Endodermal cell (in vitro differentiated cells): Measurements from ENCODE around the gene MRPL44. TPM values are rescaled to one million over a fixed set of nuclear protein-coding genes. Genes with fewer than 3 reads are reported as not detected.
A peak's percentile ranks its signal among the peaks of the same experiment; 100 is the strongest.

Source experiments
- DNase-seq: peaks from one replicate; pipeline ENCODE4 v3.0.0-alpha.2; 2017
- H3K27ac ChIP-seq: 2 replicates; pipeline ENCODE4 v1.5.1; 2013; ENCODE audit warnings: mild to moderate bottlenecking, low read depth, low read length, moderate library complexity
- H3K27me3 ChIP-seq: 2 replicates; pipeline ENCODE4 v1.6.1; 2013; ENCODE audit warnings: mild to moderate bottlenecking, low read length, moderate library complexity; ENCODE audit not compliant: insufficient read depth, control insufficient read depth, poor library complexity, severe bottlenecking
- H3K36me3 ChIP-seq: 2 replicates; pipeline ENCODE4 v1.7.0; 2013; ENCODE audit warnings: mild to moderate bottlenecking, low read length, moderate library complexity; ENCODE audit not compliant: control insufficient read depth, insufficient read depth
- H3K4me1 ChIP-seq: one replicate; pipeline ENCODE4 v1.7.0; 2013; ENCODE audit warnings: low read length; ENCODE audit not compliant: control insufficient read depth, insufficient read depth
- H3K4me3 ChIP-seq: 2 replicates; pipeline ENCODE4 v1.5.1; 2013; ENCODE audit warnings: mild to moderate bottlenecking, low read length, moderate library complexity
- H3K9ac ChIP-seq: 2 replicates; pipeline ENCODE4 v1.6.1; 2013; ENCODE audit warnings: mild to moderate bottlenecking, low read length, moderate library complexity; ENCODE audit not compliant: poor library complexity, severe bottlenecking; ENCODE audit errors: extremely low read depth
- H3K9me3 ChIP-seq: 2 replicates; pipeline ENCODE4 v1.6.1; 2013; ENCODE audit warnings: mild to moderate bottlenecking, low read length, moderate library complexity; ENCODE audit not compliant: control insufficient read depth
- H3K27ac Mint-ChIP-seq: 2 replicates; pipeline ENCODE4 v1.8.0; 2020; ENCODE audit warnings: mixed read lengths
- H3K27me3 Mint-ChIP-seq: 2 replicates; pipeline ENCODE4 v1.8.0; 2021; ENCODE audit warnings: mild to moderate bottlenecking, mixed read lengths; ENCODE audit not compliant: insufficient read depth
- H3K36me3 Mint-ChIP-seq: 2 replicates; pipeline ENCODE4 v1.8.0; 2020; ENCODE audit warnings: low read depth, mixed read lengths
- H3K4me1 Mint-ChIP-seq: 2 replicates; pipeline ENCODE4 v1.8.0; 2020; ENCODE audit warnings: mixed read lengths
- H3K4me3 Mint-ChIP-seq: 2 replicates; pipeline ENCODE4 v1.8.0; 2020; ENCODE audit warnings: mild to moderate bottlenecking, moderate library complexity, mixed read lengths
- H3K9me3 Mint-ChIP-seq: 2 replicates; pipeline ENCODE4 v1.8.0; 2020; ENCODE audit warnings: mild to moderate bottlenecking, mixed read lengths
- WGBS, 2 experiments: methylation state at CpG; one replicate each; pipeline versions ENCODE4 v1.1.5 to v1.1.7; 2013; ENCODE audit warnings: missing lambda C conversion rate in 2 of 2, mixed read lengths in 1 of 2; ENCODE audit not compliant: insufficient coverage in 1 of 2, insufficient read length in 1 of 2; 5-methylcytosine and 5-hydroxymethylcytosine counted together
- total RNA-seq, 2 donors: library from RNA; stranded (reverse); fragmentation: NEBNext Ultra II Directional in 1 of 2; extraction: Animal tissue kit (Norgen Biotek cat#: 25700) in 1 of 2; gene quantifications; 2 replicates in 1 of 2; 3 replicates in 1 of 2; pipeline ENCODE4 v1.2.1, GENCODE V29; 2021
- TF ChIP-seq, protein P1 (sequence below): fragments of 200-600 bp; sonication (generic); conservative IDR thresholded peaks from 2 replicates; pipeline ENCODE4 v1.5.0; 2021; ENCODE audit warnings: antibody characterized with exemption, mild to moderate bottlenecking

The MRPL44 gene
- total RNA-seq, 2 donors from 2014 or later = 38.7 to 43.4 TPM

DNA sequence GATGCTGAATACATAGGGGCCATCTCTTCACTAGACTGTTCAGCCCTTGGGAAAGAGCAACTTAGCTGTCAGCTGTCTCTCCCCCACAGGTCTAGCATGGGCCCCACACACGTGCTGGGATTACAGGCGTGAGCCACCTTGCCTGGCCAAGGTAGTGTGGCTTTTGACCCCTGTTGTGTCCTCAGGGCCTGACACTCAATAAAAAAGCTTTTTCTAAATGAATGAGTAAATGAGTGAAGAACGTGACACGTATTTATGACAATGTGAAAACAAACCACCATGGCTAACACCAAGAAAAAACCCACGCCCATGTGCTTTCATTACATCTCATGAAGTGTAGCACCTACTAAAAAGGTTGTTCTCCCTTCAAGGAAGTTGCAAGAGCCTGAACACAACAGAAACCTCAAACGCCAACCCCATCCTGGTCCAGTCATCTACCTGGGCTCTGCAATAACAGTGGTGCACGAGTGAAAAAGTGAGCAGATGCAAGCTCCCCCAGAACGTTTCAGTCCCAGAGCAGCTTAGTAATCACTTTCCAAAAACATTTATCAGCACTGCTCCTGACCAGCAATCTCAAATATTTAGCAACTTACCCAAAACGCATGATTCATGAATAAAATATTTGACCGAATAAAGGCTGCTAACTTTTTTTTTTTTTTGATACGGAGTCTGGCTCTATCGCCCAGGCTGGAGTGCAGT is 15.5 kb upstream of the MRPL44 start:
- H3K4me3 ChIP-seq = no peak overlapping the region
- H3K27ac ChIP-seq = no peak overlapping the region
- H3K4me1 ChIP-seq = peaks cover 8% of the 10 kb centered on the region
- no peaks in the 10 kb centered on the region for H3K27me3 ChIP-seq
- H3K9ac ChIP-seq = no peak overlapping the region
- peaks cover 39% of the 10 kb centered on the region for H3K4me1 Mint-ChIP-seq
- no peak overlapping the region for H3K4me3 Mint-ChIP-seq
- no peaks in the 10 kb centered on the region for H3K9me3 ChIP-seq
- WGBS, 2 experiments = 87 to 88% methylated on average over 5 to 12 of the region's 12 CpGs
- H3K27me3 Mint-ChIP-seq = no peaks in the 10 kb centered on the region
- H3K27ac Mint-ChIP-seq = no peak overlapping the region
- peaks cover 19% of the 10 kb centered on the region for H3K36me3 Mint-ChIP-seq
- H3K36me3 ChIP-seq = no peaks in the 10 kb centered on the region
- TF ChIP-seq, protein P1, sequence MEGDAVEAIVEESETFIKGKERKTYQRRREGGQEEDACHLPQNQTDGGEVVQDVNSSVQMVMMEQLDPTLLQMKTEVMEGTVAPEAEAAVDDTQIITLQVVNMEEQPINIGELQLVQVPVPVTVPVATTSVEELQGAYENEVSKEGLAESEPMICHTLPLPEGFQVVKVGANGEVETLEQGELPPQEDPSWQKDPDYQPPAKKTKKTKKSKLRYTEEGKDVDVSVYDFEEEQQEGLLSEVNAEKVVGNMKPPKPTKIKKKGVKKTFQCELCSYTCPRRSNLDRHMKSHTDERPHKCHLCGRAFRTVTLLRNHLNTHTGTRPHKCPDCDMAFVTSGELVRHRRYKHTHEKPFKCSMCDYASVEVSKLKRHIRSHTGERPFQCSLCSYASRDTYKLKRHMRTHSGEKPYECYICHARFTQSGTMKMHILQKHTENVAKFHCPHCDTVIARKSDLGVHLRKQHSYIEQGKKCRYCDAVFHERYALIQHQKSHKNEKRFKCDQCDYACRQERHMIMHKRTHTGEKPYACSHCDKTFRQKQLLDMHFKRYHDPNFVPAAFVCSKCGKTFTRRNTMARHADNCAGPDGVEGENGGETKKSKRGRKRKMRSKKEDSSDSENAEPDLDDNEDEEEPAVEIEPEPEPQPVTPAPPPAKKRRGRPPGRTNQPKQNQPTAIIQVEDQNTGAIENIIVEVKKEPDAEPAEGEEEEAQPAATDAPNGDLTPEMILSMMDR = no peak
- no peak for DNase-seq
- H3K9me3 Mint-ChIP-seq = no peaks in the 10 kb centered on the region

- Mint-ChIP-seq H3K9me3 (no peaks in the 10 kb centered on the region), H3K4me1 (peaks cover 40% of the 10 kb centered on the region), H3K27me3 (no peaks in the 10 kb centered on the region), H3K4me3 (peak overlapping the region; percentile 98), H3K36me3 (peaks cover 19% of the 10 kb centered on the region), H3K27ac (no peak overlapping the region)
- Histone ChIP-seq H3K4me3 (peak overlapping the region; percentile 94), H3K9ac (no peak overlapping the region), H3K27ac (no peak overlapping the region), H3K4me1 (peaks cover 1% of the 10 kb centered on the region), H3K27me3 (no peaks in the 10 kb centered on the region), H3K36me3 (no peaks in the 10 kb centered on the region), H3K9me3 (no peaks in the 10 kb centered on the region)
- DNase-seq = no peak
- TF ChIP-seq, protein P1 = no peak
- WGBS, 2 experiments = 69% methylated on average over 1 of the region's 1 CpG; no CpG with 5 or more reads in 1 of the 2 experiments
These were observed 14.1 kb upstream of the MRPL44 start for GRCh38 chr2:223943135-223943534.

- H3K27ac ChIP-seq = no peak overlapping the region
- H3K9ac ChIP-seq = peak overlapping the region; percentile 76
- H3K4me1 Mint-ChIP-seq = peaks cover 37% of the 10 kb centered on the region
- no peak for DNase-seq
- peak overlapping the region; percentile 98 for H3K4me3 Mint-ChIP-seq
- H3K27ac Mint-ChIP-seq = no peak overlapping the region
- H3K36me3 ChIP-seq = no peaks in the 10 kb centered on the region
- 59 to 72% methylated on average over 5 to 7 of the region's 7 CpGs for WGBS, 2 experiments
- peaks cover 19% of the 10 kb centered on the region for H3K36me3 Mint-ChIP-seq
- no peaks in the 10 kb centered on the region for H3K9me3 ChIP-seq
- H3K4me1 ChIP-seq = no peaks in the 10 kb centered on the region
- H3K4me3 ChIP-seq = peak overlapping the region; percentile 94
- no peaks in the 10 kb centered on the region for H3K27me3 ChIP-seq
- no peaks in the 10 kb centered on the region for H3K27me3 Mint-ChIP-seq
- TF ChIP-seq, protein P1 = no peak
- H3K9me3 Mint-ChIP-seq = no peaks in the 10 kb centered on the region
These were observed 13.7 kb upstream of the MRPL44 start for GRCh38 chr2:223943561-223944008.
